A549 (cell line): ENCODE results near the gene GTPBP8. TPM values are rescaled to one million over a fixed set of nuclear protein-coding genes. Genes with fewer than 3 reads are reported as not detected.
A peak's percentile ranks its signal among the peaks of the same experiment; 100 is the strongest.

Experiments
- ATOH8 ChIP-seq: fragments of 250-450 bp; sonication (Bioruptor Pico); IDR thresholded peaks from 2 replicates; pipeline ENCODE4 v1.5.0; 2020; ENCODE audit warnings: low read depth, mild to moderate bottlenecking, moderate library complexity
- BCL3 ChIP-seq: fragments of >200 bp; sonication (Bioruptor Twin); formaldehyde crosslinking; IDR thresholded peaks from 3 replicates; pipeline ENCODE4 v1.6.1; 2016
- BHLHE40 ChIP-seq: IDR thresholded peaks from 2 replicates; pipeline ENCODE4 v1.6.1; 2012; ENCODE audit warnings: low read depth, low read length, inconsistent platforms
- E2F6 ChIP-seq: IDR thresholded peaks from 2 replicates; pipeline ENCODE4 v1.6.1; 2012; ENCODE audit warnings: low read depth, borderline replicate concordance
- EHF ChIP-seq: fragments of 250-450 bp; sonication (Bioruptor Pico); IDR thresholded peaks from 2 replicates; pipeline ENCODE4 v1.5.0; 2020; ENCODE audit warnings: mild to moderate bottlenecking
- ELK1 ChIP-seq: fragments of 150-350 bp; IDR thresholded peaks from 2 replicates; pipeline ENCODE4 v1.6.1; 2014; ENCODE audit warnings: low read depth, mild to moderate bottlenecking, low read length
- EP300 ChIP-seq, 2 experiments: fragments of >200 bp; sonication (Bioruptor Twin); formaldehyde crosslinking; IDR thresholded peaks; 2 replicates in 1 of 2; 3 replicates in 1 of 2; pipeline ENCODE4 v1.6.1; 2016 to 2017
- ESRRA ChIP-seq: fragments of 150-350 bp; IDR thresholded peaks from 2 replicates; pipeline ENCODE4 v1.6.1; 2014; ENCODE audit warnings: mild to moderate bottlenecking, low read length, borderline replicate concordance
- FOSB ChIP-seq: fragments of 250-450 bp; sonication (Bioruptor Pico); IDR thresholded peaks from 2 replicates; pipeline ENCODE4 v1.5.0; 2020; ENCODE audit warnings: mild to moderate bottlenecking, moderate library complexity
- HES2 ChIP-seq: fragments of >200 bp; sonication (Bioruptor Twin); formaldehyde crosslinking; IDR thresholded peaks from 2 replicates; pipeline ENCODE4 v1.6.1; 2016
- HEYL ChIP-seq: fragments of 250-450 bp; sonication (Bioruptor Pico); IDR thresholded peaks from 2 replicates; pipeline ENCODE4 v1.8.0; 2021; ENCODE audit warnings: mild to moderate bottlenecking, moderate library complexity
- HMGXB4 ChIP-seq: fragments of 250-450 bp; sonication (Bioruptor Pico); IDR thresholded peaks from 2 replicates; pipeline ENCODE4 v1.5.0; 2021; ENCODE audit warnings: mild to moderate bottlenecking, moderate library complexity, borderline replicate concordance
- MAZ ChIP-seq: fragments of 150-350 bp; IDR thresholded peaks from 2 replicates; pipeline ENCODE4 v1.6.1; 2014; ENCODE audit warnings: antibody characterized with exemption, low read depth, low read length, borderline replicate concordance
- NPAS2 ChIP-seq: fragments of 250-450 bp; sonication (Bioruptor Pico); IDR thresholded peaks from 2 replicates; pipeline ENCODE4 v1.8.0; 2022; ENCODE audit warnings: mild to moderate bottlenecking, moderate library complexity, borderline replicate concordance
- POLR2A ChIP-seq: IDR thresholded peaks from 2 replicates; pipeline ENCODE4 v1.6.1; 2012; ENCODE audit warnings: mild to moderate bottlenecking, low read length
- RAD21 ChIP-seq, 2 experiments: fragments of >200 bp in 1 of 2; sonication (Bioruptor Twin) in 1 of 2; formaldehyde crosslinking in 1 of 2; IDR thresholded peaks in 1 of 2; conservative IDR thresholded peaks in 1 of 2; 2 replicates in 1 of 2; 3 replicates in 1 of 2; pipeline ENCODE4 v1.6.1; 2012 to 2018; ENCODE audit warnings: inconsistent platforms in 1 of 2
- RFX5 ChIP-seq: fragments of 450-650 bp; IDR thresholded peaks from 2 replicates; pipeline ENCODE4 v1.7.1; 2014; ENCODE audit warnings: antibody characterized with exemption, mild to moderate bottlenecking, moderate library complexity
- RNF2 ChIP-seq: fragments of 200-600 bp; sonication (generic); IDR thresholded peaks from 2 replicates; pipeline ENCODE4 v1.6.1; 2016; ENCODE audit warnings: low read depth, mild to moderate bottlenecking, antibody characterized with exemption, moderate library complexity, borderline replicate concordance
- SREBF2 ChIP-seq: fragments of 450-650 bp; IDR thresholded peaks from 2 replicates; pipeline ENCODE4 v1.6.1; 2014; ENCODE audit warnings: mild to moderate bottlenecking, moderate library complexity
- USF2 ChIP-seq: fragments of 450-650 bp; IDR thresholded peaks from 2 replicates; pipeline ENCODE4 v1.6.1; 2014; ENCODE audit warnings: antibody characterized with exemption
- ZC3H11A ChIP-seq: fragments of 450-650 bp; IDR thresholded peaks from 2 replicates; pipeline ENCODE4 v1.6.1; 2014; ENCODE audit warnings: antibody characterized with exemption, mild to moderate bottlenecking
- ZFP36 ChIP-seq: fragments of 450-650 bp; IDR thresholded peaks from 2 replicates; pipeline ENCODE4 v1.6.1; 2014; ENCODE audit warnings: borderline replicate concordance; ENCODE audit not compliant: partially characterized antibody
- ZNF302 ChIP-seq: fragments of 250-450 bp; sonication (Bioruptor Pico); IDR thresholded peaks from 2 replicates; pipeline ENCODE4 v1.9.0; 2021; ENCODE audit warnings: inconsistent platforms, mild to moderate bottlenecking, moderate library complexity
- ZSCAN20 ChIP-seq: fragments of 250-450 bp; sonication (Bioruptor Pico); IDR thresholded peaks from 2 replicates; pipeline ENCODE4 v1.8.0; 2022; ENCODE audit warnings: mild to moderate bottlenecking, moderate library complexity
- polyA plus RNA-seq, 4 experiments: library from polyadenylated mRNA; depleted of rRNA in 3 of 4; stranded (reverse); fragments of >200 nt; fragmentation: RNase III in 1 of 4; extraction: RNeasy Plus Mini Kit Qiagen cat#74134 plus additional on column Dnase treatment in 1 of 4; gene quantifications; 2 replicates in 3 of 4; 3 replicates in 1 of 4; pipeline ENCODE4 v1.2.3, GENCODE V29; 2011 to 2017

GTPBP8 gene
- polyA plus RNA-seq, 2 of the 4 experiments (the other 2 are of a cell fraction), result 18.3 to 26.6 TPM

- TF ChIP-seq ELK1 (no peak), EP300 (IDR thresholded peaks at IDR 0.05) (no peak), HMGXB4 (no peak), USF2 (0 out of 2 replicates have a peak, but pooled peaks have one; percentile 2), BHLHE40 (no peak), MAZ (no peak), POLR2A (peak; percentile 61), ZNF302 (CRISPR knock-in tag) (no peak), RNF2 (0 out of 2 replicates have a peak, but pooled peaks have one; percentile 49), NPAS2 (no peak), ZC3H11A (0 out of 2 replicates have a peak, but pooled peaks have one; percentile 5), ATOH8 (CRISPR knock-in tag) (no peak; the same call in 1 of the 2 replicates), FOSB (CRISPR knock-in tag) (no peak), EHF (CRISPR knock-in tag) (no peak), ZSCAN20 (no peak), E2F6 (peak; percentile 92), RAD21 (conservative IDR thresholded peaks at IDR 0.05 in 1 of 2, IDR thresholded peaks at IDR 0.05 in 1 of 2) (peak; percentile 2 to 27; a peak in 1 of 5 replicates), ESRRA (no peak), HEYL (no peak), BCL3 (peak; percentile 89; the same call in 2 of the 3 replicates), SREBF2 (no peak), RFX5 (no peak), HES2 (no peak), ZFP36 (no peak)
- TF ChIP-seq, all 56 proteins: peak for 15
Measured at GRCh38 chr3:112990672-112991602, at the start of gene GTPBP8 (continued).
